HG02840 (cell line): ENCODE measurements around the gene DNAH12.

Source experiments
- ATAC-seq: cut with Tn5 transposase; IDR thresholded peaks from one replicate; pipeline ENCODE4 v1.9.1; 2021; ENCODE audit warnings: mild to moderate bottlenecking, moderate library complexity, moderate number of reproducible peaks; ENCODE audit not compliant: unreplicated experiment, low FRiP score

DNAH12 gene

DNA sequence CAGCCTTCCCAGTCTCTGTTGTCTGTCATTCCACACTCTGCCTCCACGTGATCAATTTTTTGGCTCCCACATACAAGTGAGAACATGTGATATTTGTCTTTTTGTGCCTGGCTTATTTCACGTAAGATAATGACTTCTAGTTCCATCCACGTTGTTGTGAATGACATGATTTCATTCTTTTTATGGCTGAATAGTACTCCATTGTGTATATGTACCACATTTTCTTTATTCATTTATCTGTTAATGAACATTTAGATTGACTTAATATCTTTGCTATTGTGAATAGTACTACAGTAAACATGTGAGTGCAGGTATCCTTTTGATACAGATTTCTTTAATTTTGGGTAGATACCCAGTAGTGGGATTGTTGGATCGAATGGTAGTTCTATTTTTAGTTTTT, 283.0 kb downstream of the DNAH12 start:
- ATAC-seq, result no peak

DNA sequence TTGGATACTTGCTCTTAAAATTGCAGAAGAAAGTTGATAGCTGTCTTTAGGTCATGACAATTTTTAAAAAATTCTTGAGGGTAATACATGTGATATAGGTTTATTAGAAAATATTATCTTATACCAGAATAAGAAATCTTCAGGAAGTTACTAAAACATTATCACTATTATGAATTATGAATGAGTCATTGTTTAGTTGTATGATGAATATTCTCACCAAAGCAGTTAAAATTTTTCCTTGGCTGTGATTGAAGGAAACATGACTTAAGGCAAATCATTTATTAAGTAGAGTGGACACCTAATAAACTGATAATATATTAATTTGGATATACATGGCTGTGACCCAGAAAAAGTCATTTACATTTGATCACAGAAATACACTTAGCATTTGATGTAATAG, 286.5 kb downstream of the DNAH12 start:
- no peak for ATAC-seq

- ATAC-seq, result no peak
Measured at GRCh38 chr3:57256844-57257243, 287.3 kb downstream of the DNAH12 start.

- no peak for ATAC-seq
Measured at GRCh38 chr3:57252404-57252803, 291.7 kb downstream of the DNAH12 start.

GRCh38 chr3:57244946-57245345, 299.2 kb downstream of the DNAH12 start:
- ATAC-seq, result no peak
